HepG2 (cell line): ENCODE results near the gene CCDC88B. TPM values are rescaled to one million over a fixed set of nuclear protein-coding genes. Genes with fewer than 3 reads are reported as not detected.

Experiments
- AGO1 ChIP-seq: fragments of 200-400 bp; formaldehyde crosslinking; IDR thresholded peaks from 2 replicates; pipeline ENCODE4 v1.6.1; 2017; ENCODE audit warnings: mild to moderate bottlenecking, low read depth, low read length, moderate library complexity; ENCODE audit not compliant: poor library complexity, severe bottlenecking
- CAMTA2 ChIP-seq: sonication (generic); formaldehyde crosslinking; IDR thresholded peaks from 2 replicates; pipeline ENCODE4 v1.4.0; 2020; ENCODE audit warnings: mild to moderate bottlenecking, missing genetic modification reagents, borderline replicate concordance
- NR2F1 ChIP-seq, 2 experiments: fragments of 450-650 bp in 1 of 2; formaldehyde crosslinking in 1 of 2; IDR thresholded peaks; 2 replicates each; pipeline versions ENCODE4 v1.5.0 to v1.6.1; 2016 to 2020; ENCODE audit warnings: mild to moderate bottlenecking in 1 of 2, missing compliant biosample characterization in 1 of 2, missing genetic modification reagents in 1 of 2, moderate library complexity in 1 of 2
- PRDM4 ChIP-seq: sonication (generic); formaldehyde crosslinking; IDR thresholded peaks from 2 replicates; pipeline ENCODE4 v1.9.0; 2021; ENCODE audit warnings: missing genetic modification reagents, borderline replicate concordance
- SIN3A ChIP-seq: IDR thresholded peaks from 2 replicates; pipeline ENCODE4 v1.6.1; 2011; ENCODE audit warnings: low read depth, mild to moderate bottlenecking, control low read depth, low read length, borderline replicate concordance
- ZNF138 ChIP-seq: sonication (generic); formaldehyde crosslinking; IDR thresholded peaks from 2 replicates; pipeline ENCODE4 v1.5.0; 2020; ENCODE audit warnings: mild to moderate bottlenecking, low read depth, missing genetic modification reagents
- polyA plus RNA-seq, 8 experiments: library from polyadenylated mRNA; depleted of rRNA in 3 of 8; stranded (reverse) in 7 of 8; unstranded in 1 of 8; fragments of >200 nt; fragmentation: Illumina TruSeq in 4 of 8; extraction: Trizol in 4 of 8; gene quantifications; 2 replicates each; pipeline versions ENCODE4 v1.2.1 to v1.2.3, GENCODE V29; 2011 to 2016; ENCODE audit warnings: low read depth in 4 of 8, missing spikeins in 1 of 8, mixed read lengths in 1 of 8; ENCODE audit not compliant: insufficient read depth in 1 of 8
- total RNA-seq, 5 experiments: library from RNA; depleted of rRNA; stranded (reverse); fragments of >200 nt; fragmentation: Illumina TruSeq; extraction: Trizol; gene quantifications; 2 replicates each; pipeline ENCODE4 v1.2.3, GENCODE V29; 2016; ENCODE audit warnings: low read depth in 1 of 5

The CCDC88B gene
- total and polyA plus RNA-seq, 2 of the 13 experiments (the other 11 are each of a cell fraction or from before 2014, with no cell fraction given): 3.6 to 4.8 TPM

- TF ChIP-seq SIN3A: peak; percentile 72; the same call in 1 of the 2 replicates
- no peak for TF ChIP-seq PRDM4
- peak; percentile 19 to 44; a peak in 1 of 4 replicates for TF ChIP-seq NR2F1 (CRISPR knock-in tag; IDR thresholded peaks at IDR 0.05)
- TF ChIP-seq CAMTA2: no peak
- TF ChIP-seq AGO1: peak; percentile 59
- TF ChIP-seq ZNF138 (CRISPR knock-in tag): no peak
- TF ChIP-seq, all 625 proteins: peak for 166
Observed at GRCh38 chr11:64355078-64355940, 15.3 kb downstream of the CCDC88B start (continued).
